HFFc6 (cell line): ENCODE data around the gene SCARB2. TPM values are rescaled to one million over a fixed set of nuclear protein-coding genes. Genes with fewer than 3 reads are reported as not detected.

Source experiments
- DNase-seq: peaks from one replicate; pipeline ENCODE4 v3.0.0-alpha.2; 2018
- H3K27ac Mint-ChIP-seq: 2 replicates; pipeline ENCODE4 v1.8.0; 2020; ENCODE audit warnings: mild to moderate bottlenecking, mixed read lengths
- H3K27me3 Mint-ChIP-seq: 2 replicates; pipeline ENCODE4 v1.8.0; 2021; ENCODE audit warnings: mild to moderate bottlenecking, moderate library complexity, mixed read lengths; ENCODE audit not compliant: insufficient read depth
- H3K36me3 Mint-ChIP-seq: 2 replicates; pipeline ENCODE4 v1.8.0; 2021; ENCODE audit warnings: low read depth, mixed read lengths
- H3K4me1 Mint-ChIP-seq: 2 replicates; pipeline ENCODE4 v1.8.0; 2020; ENCODE audit warnings: low read depth, mixed read lengths
- H3K4me3 Mint-ChIP-seq: 2 replicates; pipeline ENCODE4 v1.8.0; 2020; ENCODE audit warnings: mild to moderate bottlenecking, moderate library complexity, mixed read lengths
- H3K9me3 Mint-ChIP-seq: 2 replicates; pipeline ENCODE4 v1.8.0; 2020; ENCODE audit warnings: mild to moderate bottlenecking, mixed read lengths
- CTCF ChIP-seq: fragments of 200-600 bp; sonication (generic); IDR thresholded peaks from 2 replicates; pipeline ENCODE4 v1.5.0; 2021; ENCODE audit warnings: antibody characterized with exemption, mild to moderate bottlenecking
- total RNA-seq, 6 experiments: library from RNA; stranded (reverse); fragmentation: NEBNext Ultra II Directional; extraction: Animal tissue kit (Norgen Biotek cat#: 25700); gene quantifications; 2 replicates in 1 of 6; 3 replicates in 5 of 6; pipeline ENCODE4 v1.2.3, GENCODE V29; 2021

Gene SCARB2
- total RNA-seq, 6 experiments from 2014 or later = 126 to 145 (median 138) TPM

DNA sequence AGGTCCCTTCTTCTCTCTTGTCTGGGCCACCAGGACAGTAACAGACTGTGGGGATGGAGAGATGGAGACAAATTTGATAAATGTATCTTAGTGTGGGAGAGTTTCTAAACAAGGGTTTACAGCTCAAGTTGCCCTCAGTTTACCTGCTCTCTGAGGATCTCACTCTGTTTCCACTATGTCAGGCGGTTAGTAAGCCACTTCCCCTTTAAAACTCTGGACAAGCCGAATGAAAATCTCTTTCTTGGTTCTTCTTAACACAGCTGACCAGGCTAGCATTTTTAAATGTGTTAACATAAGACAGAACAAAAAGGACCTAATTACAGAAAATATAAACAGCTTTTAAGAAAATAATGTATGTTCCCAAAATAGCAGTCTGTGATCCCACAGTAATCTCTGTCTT is 2.9 kb upstream of the SCARB2 start:
- H3K36me3 Mint-ChIP-seq = no peaks in the 10 kb centered on the region
- peaks cover 3% of the 10 kb centered on the region; the same call in 1 of the 2 replicates for H3K27me3 Mint-ChIP-seq
- no peaks in the 10 kb centered on the region for H3K9me3 Mint-ChIP-seq
- no peak overlapping the region for H3K27ac Mint-ChIP-seq
- DNase-seq = no peak
- peaks cover 42% of the 10 kb centered on the region for H3K4me1 Mint-ChIP-seq
- H3K4me3 Mint-ChIP-seq = no peak overlapping the region
- TF ChIP-seq CTCF = no peak

DNA sequence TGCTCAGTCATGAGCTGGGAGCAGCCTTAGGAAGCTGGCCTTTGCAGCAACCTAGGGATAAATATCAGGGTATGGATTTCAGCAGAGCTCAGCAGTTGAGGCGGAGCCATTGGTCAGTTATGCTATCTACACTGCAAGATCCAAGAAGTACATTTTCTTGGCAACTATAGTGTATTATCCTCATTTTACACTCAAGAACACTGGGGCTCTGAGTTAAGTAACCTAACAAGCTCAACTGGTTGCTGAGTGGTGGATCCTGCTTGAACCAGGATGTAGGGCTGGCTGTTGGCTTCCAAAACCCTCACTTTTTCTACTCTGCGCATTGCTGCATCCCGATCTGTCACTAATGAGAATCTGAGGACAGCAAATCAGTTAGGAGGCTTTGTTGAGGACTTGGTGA is 1.5 kb upstream of the SCARB2 start:
- Mint-ChIP-seq H3K9me3 (no peaks in the 10 kb centered on the region), H3K36me3 (no peaks in the 10 kb centered on the region), H3K4me1 (peaks cover 56% of the 10 kb centered on the region), H3K27me3 (peaks cover 3% of the 10 kb centered on the region; the same call in 1 of the 2 replicates), H3K27ac (no peak overlapping the region), H3K4me3 (no peak overlapping the region)
- no peak for DNase-seq
- no peak for TF ChIP-seq CTCF

GRCh38 chr4:76214177-76214675 is 602 bp upstream of the SCARB2 start:
- H3K9me3 Mint-ChIP-seq = no peaks in the 10 kb centered on the region
- H3K27ac Mint-ChIP-seq = peak overlapping the region; percentile 85
- peak overlapping the region; percentile 88 for H3K4me3 Mint-ChIP-seq
- DNase-seq = no peak
- H3K4me1 Mint-ChIP-seq = peaks cover 57% of the 10 kb centered on the region
- no peak; the same call in 1 of the 2 replicates for TF ChIP-seq CTCF
- H3K36me3 Mint-ChIP-seq = no peaks in the 10 kb centered on the region
- peaks cover 3% of the 10 kb centered on the region; the same call in 1 of the 2 replicates for H3K27me3 Mint-ChIP-seq

DNA sequence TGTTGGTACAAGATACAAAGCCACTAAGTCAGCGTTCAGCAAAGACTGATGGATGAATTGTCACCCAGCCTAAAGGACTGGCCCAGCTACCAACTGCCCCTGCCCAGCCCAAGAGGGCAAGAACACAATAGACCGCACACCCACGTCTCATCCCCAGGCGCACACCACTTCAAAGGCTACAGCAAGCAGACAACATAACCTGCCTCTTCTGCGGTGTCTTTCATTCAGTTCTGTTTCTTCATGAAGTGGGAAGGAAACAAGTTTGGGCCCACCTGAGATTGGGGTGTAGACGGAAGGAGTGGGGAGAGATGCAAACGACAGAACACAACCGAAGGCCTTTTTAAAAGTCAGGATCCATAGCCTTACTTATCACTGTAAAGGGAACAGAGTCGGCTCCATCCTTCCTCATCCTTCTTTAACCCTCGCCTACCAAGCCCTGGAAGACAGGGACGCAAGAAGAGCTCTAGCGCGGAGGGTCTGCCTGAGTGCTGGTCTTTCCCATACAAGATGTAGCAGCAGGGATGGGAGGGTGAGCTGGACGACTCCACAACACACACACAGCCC is 691 bp downstream of the SCARB2 start:
- Mint-ChIP-seq H3K36me3 (no peaks in the 10 kb centered on the region), H3K4me3 (peak overlapping the region; percentile 94), H3K27ac (peak overlapping the region; percentile 97), H3K4me1 (peaks cover 63% of the 10 kb centered on the region), H3K9me3 (no peaks in the 10 kb centered on the region), H3K27me3 (peaks cover 3% of the 10 kb centered on the region; the same call in 1 of the 2 replicates)
- DNase-seq = peak; percentile 2
- no peak for TF ChIP-seq CTCF

- peaks cover 66% of the 10 kb centered on the region for H3K4me1 Mint-ChIP-seq
- peak; percentile 20 for DNase-seq
- no peaks in the 10 kb centered on the region for H3K9me3 Mint-ChIP-seq
- H3K36me3 Mint-ChIP-seq = no peaks in the 10 kb centered on the region
- H3K27ac Mint-ChIP-seq = peak overlapping the region; percentile 97
- H3K27me3 Mint-ChIP-seq = peaks cover 3% of the 10 kb centered on the region; the same call in 1 of the 2 replicates
- peak overlapping the region; percentile 94 for H3K4me3 Mint-ChIP-seq
- no peak for TF ChIP-seq CTCF
Measured at GRCh38 chr4:76211769-76212708, 1.6 kb downstream of the SCARB2 start.
